ENCODE data around the gene LRRC9.

GRCh38 chr14:59961518-59962062, 41.6 kb downstream of the LRRC9 start:
- TF ChIP-seq CTCF (IDR thresholded peaks at IDR 0.05) (no peak), POLR2A (IDR thresholded peaks at IDR 0.05) (no peak)
